ENCODE measurements around the gene RAB11FIP4. TPM values are rescaled to one million over a fixed set of nuclear protein-coding genes. Genes with fewer than 3 reads are reported as not detected.

RAB11FIP4 gene
- total and polyA plus RNA-seq, 2 of the 13 experiments (the other 11 are each of a cell fraction or from before 2014, with no cell fraction given) = 28.0 to 89.3 TPM

DNA sequence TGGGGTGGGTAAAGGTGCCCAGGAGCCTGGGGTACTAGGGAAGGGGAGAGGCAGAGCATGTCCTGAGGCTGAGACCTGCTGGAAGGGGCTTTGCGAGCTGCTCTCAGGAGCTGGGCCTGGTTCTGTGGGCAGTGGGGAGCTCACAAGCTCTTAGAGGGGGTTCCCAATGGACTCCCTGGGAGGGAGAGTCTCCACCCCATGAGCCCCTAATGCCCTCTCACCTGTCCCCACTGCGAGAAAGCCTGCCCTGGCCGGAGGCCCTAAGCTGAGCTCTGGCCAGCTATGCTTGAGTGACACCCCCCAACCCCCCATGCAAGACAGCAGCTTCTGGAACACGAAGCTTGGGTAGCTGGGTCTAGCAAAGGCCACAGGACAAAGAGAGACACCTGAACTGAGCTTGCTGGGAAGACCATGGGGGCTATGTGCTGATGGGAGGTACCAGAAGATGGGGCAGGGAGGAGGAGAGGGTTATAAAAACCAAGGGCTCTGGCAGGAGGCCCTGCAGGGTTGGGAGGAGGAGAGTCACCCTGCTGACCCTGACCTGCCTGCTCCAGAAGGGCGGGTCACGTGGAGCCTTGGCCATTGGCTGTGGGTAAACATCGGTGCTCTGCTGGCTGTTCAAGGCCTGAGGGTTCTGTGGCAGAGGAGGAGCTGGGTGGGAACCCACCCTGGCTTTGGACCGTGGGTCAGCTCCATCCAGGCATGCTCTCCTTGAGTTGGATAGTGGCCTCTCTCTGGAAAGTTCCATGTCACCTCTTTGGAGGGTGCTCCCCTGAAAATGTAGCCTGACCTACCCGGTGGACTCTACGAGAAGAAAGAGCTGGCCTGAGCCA, 106.7 kb downstream of the RAB11FIP4 start (continued):
- TF ChIP-seq, protein P1, sequence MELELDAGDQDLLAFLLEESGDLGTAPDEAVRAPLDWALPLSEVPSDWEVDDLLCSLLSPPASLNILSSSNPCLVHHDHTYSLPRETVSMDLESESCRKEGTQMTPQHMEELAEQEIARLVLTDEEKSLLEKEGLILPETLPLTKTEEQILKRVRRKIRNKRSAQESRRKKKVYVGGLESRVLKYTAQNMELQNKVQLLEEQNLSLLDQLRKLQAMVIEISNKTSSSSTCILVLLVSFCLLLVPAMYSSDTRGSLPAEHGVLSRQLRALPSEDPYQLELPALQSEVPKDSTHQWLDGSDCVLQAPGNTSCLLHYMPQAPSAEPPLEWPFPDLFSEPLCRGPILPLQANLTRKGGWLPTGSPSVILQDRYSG (CRISPR knock-in tag; IDR thresholded peaks at IDR 0.05) = no peak
- 0 out of 2 replicates have a peak, but pooled peaks have one; percentile 34 for TF ChIP-seq MIER2 (CRISPR knock-in tag; IDR thresholded peaks at IDR 0.05)
- peak; percentile 93 for TF ChIP-seq KDM5B (CRISPR knock-in tag; IDR thresholded peaks at IDR 0.05; ENCODE audit: borderline replicate concordance)
- TF ChIP-seq, protein P2, sequence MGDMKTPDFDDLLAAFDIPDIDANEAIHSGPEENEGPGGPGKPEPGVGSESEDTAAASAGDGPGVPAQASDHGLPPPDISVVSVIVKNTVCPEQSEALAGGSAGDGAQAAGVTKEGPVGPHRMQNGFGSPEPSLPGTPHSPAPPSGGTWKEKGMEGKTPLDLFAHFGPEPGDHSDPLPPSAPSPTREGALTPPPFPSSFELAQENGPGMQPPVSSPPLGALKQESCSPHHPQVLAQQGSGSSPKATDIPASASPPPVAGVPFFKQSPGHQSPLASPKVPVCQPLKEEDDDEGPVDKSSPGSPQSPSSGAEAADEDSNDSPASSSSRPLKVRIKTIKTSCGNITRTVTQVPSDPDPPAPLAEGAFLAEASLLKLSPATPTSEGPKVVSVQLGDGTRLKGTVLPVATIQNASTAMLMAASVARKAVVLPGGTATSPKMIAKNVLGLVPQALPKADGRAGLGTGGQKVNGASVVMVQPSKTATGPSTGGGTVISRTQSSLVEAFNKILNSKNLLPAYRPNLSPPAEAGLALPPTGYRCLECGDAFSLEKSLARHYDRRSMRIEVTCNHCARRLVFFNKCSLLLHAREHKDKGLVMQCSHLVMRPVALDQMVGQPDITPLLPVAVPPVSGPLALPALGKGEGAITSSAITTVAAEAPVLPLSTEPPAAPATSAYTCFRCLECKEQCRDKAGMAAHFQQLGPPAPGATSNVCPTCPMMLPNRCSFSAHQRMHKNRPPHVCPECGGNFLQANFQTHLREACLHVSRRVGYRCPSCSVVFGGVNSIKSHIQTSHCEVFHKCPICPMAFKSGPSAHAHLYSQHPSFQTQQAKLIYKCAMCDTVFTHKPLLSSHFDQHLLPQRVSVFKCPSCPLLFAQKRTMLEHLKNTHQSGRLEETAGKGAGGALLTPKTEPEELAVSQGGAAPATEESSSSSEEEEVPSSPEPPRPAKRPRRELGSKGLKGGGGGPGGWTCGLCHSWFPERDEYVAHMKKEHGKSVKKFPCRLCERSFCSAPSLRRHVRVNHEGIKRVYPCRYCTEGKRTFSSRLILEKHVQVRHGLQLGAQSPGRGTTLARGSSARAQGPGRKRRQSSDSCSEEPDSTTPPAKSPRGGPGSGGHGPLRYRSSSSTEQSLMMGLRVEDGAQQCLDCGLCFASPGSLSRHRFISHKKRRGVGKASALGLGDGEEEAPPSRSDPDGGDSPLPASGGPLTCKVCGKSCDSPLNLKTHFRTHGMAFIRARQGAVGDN (CRISPR knock-in tag; IDR thresholded peaks at IDR 0.05) = peak; percentile 100
- no peak for TF ChIP-seq CENPT (CRISPR knock-in tag; IDR thresholded peaks at IDR 0.05; ENCODE audit: low read depth)
- peak in 1 of 2 experiments; percentile 79; a peak in 2 of 4 replicates for TF ChIP-seq EP300 (IDR thresholded peaks at IDR 0.05; ENCODE audit: low read depth in 2 of 2, low read length in 2 of 2)
- peak; percentile 15; the same call in 1 of the 2 replicates for TF ChIP-seq EP300 (CRISPR knock-in tag; IDR thresholded peaks at IDR 0.05; ENCODE audit: borderline replicate concordance)
- TF ChIP-seq ARHGAP35 (CRISPR knock-in tag; IDR thresholded peaks at IDR 0.05; ENCODE audit: borderline replicate concordance) = peak; percentile 48; the same call in 1 of the 2 replicates
- no peak for TF ChIP-seq MIXL1 (CRISPR knock-in tag; IDR thresholded peaks at IDR 0.05)
- peak; percentile 46; the same call in 1 of the 2 replicates for TF ChIP-seq GATA4 (IDR thresholded peaks at IDR 0.05; ENCODE audit: borderline replicate concordance, low read depth)
- TF ChIP-seq TARDBP (CRISPR knock-in tag; IDR thresholded peaks at IDR 0.05) = peak; percentile 83; the same call in 1 of the 2 replicates
- TF ChIP-seq, protein P3, sequence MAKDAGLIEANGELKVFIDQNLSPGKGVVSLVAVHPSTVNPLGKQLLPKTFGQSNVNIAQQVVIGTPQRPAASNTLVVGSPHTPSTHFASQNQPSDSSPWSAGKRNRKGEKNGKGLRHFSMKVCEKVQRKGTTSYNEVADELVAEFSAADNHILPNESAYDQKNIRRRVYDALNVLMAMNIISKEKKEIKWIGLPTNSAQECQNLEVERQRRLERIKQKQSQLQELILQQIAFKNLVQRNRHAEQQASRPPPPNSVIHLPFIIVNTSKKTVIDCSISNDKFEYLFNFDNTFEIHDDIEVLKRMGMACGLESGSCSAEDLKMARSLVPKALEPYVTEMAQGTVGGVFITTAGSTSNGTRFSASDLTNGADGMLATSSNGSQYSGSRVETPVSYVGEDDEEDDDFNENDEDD (CRISPR knock-in tag; IDR thresholded peaks at IDR 0.05; ENCODE audit: borderline replicate concordance) = peak; percentile 58; the same call in 1 of the 2 replicates
- TF ChIP-seq, protein P4, sequence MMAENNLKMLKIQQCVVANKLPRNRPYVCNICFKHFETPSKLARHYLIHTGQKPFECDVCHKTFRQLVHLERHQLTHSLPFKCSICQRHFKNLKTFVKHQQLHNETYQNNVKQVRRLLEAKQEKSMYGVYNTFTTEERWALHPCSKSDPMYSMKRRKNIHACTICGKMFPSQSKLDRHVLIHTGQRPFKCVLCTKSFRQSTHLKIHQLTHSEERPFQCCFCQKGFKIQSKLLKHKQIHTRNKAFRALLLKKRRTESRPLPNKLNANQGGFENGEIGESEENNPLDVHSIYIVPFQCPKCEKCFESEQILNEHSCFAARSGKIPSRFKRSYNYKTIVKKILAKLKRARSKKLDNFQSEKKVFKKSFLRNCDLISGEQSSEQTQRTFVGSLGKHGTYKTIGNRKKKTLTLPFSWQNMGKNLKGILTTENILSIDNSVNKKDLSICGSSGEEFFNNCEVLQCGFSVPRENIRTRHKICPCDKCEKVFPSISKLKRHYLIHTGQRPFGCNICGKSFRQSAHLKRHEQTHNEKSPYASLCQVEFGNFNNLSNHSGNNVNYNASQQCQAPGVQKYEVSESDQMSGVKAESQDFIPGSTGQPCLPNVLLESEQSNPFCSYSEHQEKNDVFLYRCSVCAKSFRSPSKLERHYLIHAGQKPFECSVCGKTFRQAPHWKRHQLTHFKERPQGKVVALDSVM (CRISPR knock-in tag; IDR thresholded peaks at IDR 0.05) = no peak
- peak; percentile 39; the same call in 1 of the 2 replicates for TF ChIP-seq SIN3A (IDR thresholded peaks at IDR 0.05; ENCODE audit: borderline replicate concordance, low read depth, low read length)
- no peak; the same call in 1 of the 2 replicates for TF ChIP-seq ZNF782 (CRISPR knock-in tag; IDR thresholded peaks at IDR 0.05; ENCODE audit: borderline replicate concordance)
- TF ChIP-seq KDM2A (CRISPR knock-in tag; IDR thresholded peaks at IDR 0.05; ENCODE audit: borderline replicate concordance, low read depth) = peak; percentile 31; the same call in 1 of the 2 replicates
- TF ChIP-seq HNRNPLL (IDR thresholded peaks at IDR 0.05; ENCODE audit: low read depth, low read length, poor library complexity, severe bottlenecking) = no peak
- no peak for TF ChIP-seq YEATS4 (CRISPR knock-in tag; IDR thresholded peaks at IDR 0.05; ENCODE audit: borderline replicate concordance)
- TF ChIP-seq HOXA3 (CRISPR knock-in tag; IDR thresholded peaks at IDR 0.05) = peak; percentile 57; the same call in 1 of the 2 replicates
- no peak for TF ChIP-seq KMT2B (CRISPR knock-in tag; IDR thresholded peaks at IDR 0.05)

All from HepG2 (cell line).